ENCODE results near the gene ADPRM. TPM values are rescaled to one million over a fixed set of nuclear protein-coding genes. Genes with fewer than 3 reads are reported as not detected.

Gene ADPRM
- total RNA-seq, 1 experiment from 2014 or later: 2.4 TPM

DNA sequence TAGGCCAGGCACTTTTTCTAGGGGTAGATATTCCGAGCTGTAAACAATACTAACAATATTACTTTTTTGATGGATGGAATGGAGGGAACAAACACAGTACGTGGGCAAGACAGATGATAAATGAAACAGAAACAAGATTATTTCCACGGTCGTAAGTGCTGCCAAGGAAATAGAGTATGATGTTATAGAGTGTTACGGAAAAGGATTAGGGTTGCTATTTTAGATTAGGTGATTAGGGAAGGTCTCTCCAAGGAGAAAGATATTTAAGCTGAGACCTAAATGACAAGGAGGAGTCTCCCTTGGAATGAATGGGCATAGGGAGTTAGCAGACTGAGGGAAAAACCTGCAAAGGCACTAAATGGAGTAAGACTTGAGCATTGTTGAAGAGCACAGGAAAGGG is 8.3 kb downstream of the ADPRM start:
- BruUV-seq (replicated peaks): no TSS peak
- TF ChIP-seq, protein P1, sequence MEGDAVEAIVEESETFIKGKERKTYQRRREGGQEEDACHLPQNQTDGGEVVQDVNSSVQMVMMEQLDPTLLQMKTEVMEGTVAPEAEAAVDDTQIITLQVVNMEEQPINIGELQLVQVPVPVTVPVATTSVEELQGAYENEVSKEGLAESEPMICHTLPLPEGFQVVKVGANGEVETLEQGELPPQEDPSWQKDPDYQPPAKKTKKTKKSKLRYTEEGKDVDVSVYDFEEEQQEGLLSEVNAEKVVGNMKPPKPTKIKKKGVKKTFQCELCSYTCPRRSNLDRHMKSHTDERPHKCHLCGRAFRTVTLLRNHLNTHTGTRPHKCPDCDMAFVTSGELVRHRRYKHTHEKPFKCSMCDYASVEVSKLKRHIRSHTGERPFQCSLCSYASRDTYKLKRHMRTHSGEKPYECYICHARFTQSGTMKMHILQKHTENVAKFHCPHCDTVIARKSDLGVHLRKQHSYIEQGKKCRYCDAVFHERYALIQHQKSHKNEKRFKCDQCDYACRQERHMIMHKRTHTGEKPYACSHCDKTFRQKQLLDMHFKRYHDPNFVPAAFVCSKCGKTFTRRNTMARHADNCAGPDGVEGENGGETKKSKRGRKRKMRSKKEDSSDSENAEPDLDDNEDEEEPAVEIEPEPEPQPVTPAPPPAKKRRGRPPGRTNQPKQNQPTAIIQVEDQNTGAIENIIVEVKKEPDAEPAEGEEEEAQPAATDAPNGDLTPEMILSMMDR (IDR thresholded peaks at IDR 0.05): no peak
- no peak for TF ChIP-seq TCF7L2 (IDR thresholded peaks at IDR 0.05; ENCODE audit: low read depth, low read length)
- TF ChIP-seq SIN3A (IDR thresholded peaks at IDR 0.05; ENCODE audit: borderline replicate concordance, insufficient read depth, low read depth, low read length): no peak
- TF ChIP-seq, protein P2, sequence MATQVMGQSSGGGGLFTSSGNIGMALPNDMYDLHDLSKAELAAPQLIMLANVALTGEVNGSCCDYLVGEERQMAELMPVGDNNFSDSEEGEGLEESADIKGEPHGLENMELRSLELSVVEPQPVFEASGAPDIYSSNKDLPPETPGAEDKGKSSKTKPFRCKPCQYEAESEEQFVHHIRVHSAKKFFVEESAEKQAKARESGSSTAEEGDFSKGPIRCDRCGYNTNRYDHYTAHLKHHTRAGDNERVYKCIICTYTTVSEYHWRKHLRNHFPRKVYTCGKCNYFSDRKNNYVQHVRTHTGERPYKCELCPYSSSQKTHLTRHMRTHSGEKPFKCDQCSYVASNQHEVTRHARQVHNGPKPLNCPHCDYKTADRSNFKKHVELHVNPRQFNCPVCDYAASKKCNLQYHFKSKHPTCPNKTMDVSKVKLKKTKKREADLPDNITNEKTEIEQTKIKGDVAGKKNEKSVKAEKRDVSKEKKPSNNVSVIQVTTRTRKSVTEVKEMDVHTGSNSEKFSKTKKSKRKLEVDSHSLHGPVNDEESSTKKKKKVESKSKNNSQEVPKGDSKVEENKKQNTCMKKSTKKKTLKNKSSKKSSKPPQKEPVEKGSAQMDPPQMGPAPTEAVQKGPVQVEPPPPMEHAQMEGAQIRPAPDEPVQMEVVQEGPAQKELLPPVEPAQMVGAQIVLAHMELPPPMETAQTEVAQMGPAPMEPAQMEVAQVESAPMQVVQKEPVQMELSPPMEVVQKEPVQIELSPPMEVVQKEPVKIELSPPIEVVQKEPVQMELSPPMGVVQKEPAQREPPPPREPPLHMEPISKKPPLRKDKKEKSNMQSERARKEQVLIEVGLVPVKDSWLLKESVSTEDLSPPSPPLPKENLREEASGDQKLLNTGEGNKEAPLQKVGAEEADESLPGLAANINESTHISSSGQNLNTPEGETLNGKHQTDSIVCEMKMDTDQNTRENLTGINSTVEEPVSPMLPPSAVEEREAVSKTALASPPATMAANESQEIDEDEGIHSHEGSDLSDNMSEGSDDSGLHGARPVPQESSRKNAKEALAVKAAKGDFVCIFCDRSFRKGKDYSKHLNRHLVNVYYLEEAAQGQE (IDR thresholded peaks at IDR 0.05; ENCODE audit: insufficient read depth in 1 of 2, low read depth in 2 of 2, low read length in 1 of 2): no peak
- no peak for TF ChIP-seq POLR2AphosphoS5 (IDR thresholded peaks at IDR 0.05; ENCODE audit: low read depth, low read length)
- in situ Hi-C loops (cut with HindIII; ENCODE audit: low pct_unique_long_range_greater_than_20kb, low sequenced_read_pairs): no loop called here
- no peak overlapping the region for H3K4me3 ChIP-seq (ENCODE audit: low read depth in 2 of 2, low read length in 2 of 2)
- H3K4me1 ChIP-seq (ENCODE audit: control insufficient read depth, insufficient read depth, low read length): no peaks in the 10 kb centered on the region
- H3K27ac ChIP-seq (ENCODE audit: low read length): no peak overlapping the region
- POLR2A ChIA-PET: no interaction called here
- H3K36me3 ChIP-seq (ENCODE audit: control insufficient read depth, insufficient read depth, low read length): peaks cover 2% of the 10 kb centered on the region
- intact Hi-C loops (cut with micrococcal nuclease; ENCODE audit: unreplicated experiment): no loop called here
- ATAC-seq: no peak
- CTCF ChIA-PET: no interaction called here
- H3K9me3 ChIP-seq (ENCODE audit: control insufficient read depth, insufficient read depth, low read depth, low read length): no peaks in the 10 kb centered on the region
- no peak for DNase-seq (ENCODE audit: low read depth, low spot score)
- H3K27me3 ChIP-seq (ENCODE audit: control insufficient read depth, insufficient read depth, low read length): no peaks in the 10 kb centered on the region

DNA sequence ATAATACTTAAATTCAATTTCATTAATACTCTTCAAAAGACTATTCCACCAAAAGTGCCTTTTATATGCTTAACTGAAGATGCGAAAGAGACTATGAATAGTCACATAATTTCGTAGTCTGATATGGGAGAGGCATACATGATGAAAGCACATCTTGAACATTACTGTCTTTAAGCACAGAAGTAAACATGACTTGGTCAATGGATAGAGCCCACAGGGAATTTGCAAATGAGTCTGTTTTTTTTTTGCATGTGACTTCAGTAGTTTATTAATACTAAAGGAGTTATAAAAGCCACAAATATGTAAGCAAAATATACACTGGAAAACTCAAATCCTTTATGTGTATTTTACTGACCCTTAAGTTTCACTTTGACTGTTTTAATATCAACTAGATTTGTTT is 15.9 kb downstream of the ADPRM start:
- no peak for TF ChIP-seq SIN3A (IDR thresholded peaks at IDR 0.05; ENCODE audit: borderline replicate concordance, insufficient read depth, low read depth, low read length)
- TF ChIP-seq, protein P2 (IDR thresholded peaks at IDR 0.05; ENCODE audit: insufficient read depth in 1 of 2, low read depth in 2 of 2, low read length in 1 of 2): no peak
- TF ChIP-seq, protein P1 (IDR thresholded peaks at IDR 0.05): no peak
- TF ChIP-seq POLR2AphosphoS5 (IDR thresholded peaks at IDR 0.05; ENCODE audit: low read depth, low read length): no peak
- intact Hi-C loops (cut with micrococcal nuclease; ENCODE audit: unreplicated experiment) (no loop called here), in situ Hi-C loops (cut with HindIII; ENCODE audit: low pct_unique_long_range_greater_than_20kb, low sequenced_read_pairs) (no loop called here)
- Histone ChIP-seq H3K27me3 (ENCODE audit: control insufficient read depth, insufficient read depth, low read length) (no peaks in the 10 kb centered on the region), H3K36me3 (ENCODE audit: control insufficient read depth, insufficient read depth, low read length) (peaks cover 6% of the 10 kb centered on the region; the same call in 1 of the 2 replicates), H3K4me1 (ENCODE audit: control insufficient read depth, insufficient read depth, low read length) (no peaks in the 10 kb centered on the region), H3K27ac (ENCODE audit: low read length) (no peak overlapping the region), H3K4me3 (ENCODE audit: low read depth in 2 of 2, low read length in 2 of 2) (no peak overlapping the region), H3K9me3 (ENCODE audit: control insufficient read depth, insufficient read depth, low read depth, low read length) (no peaks in the 10 kb centered on the region)
- BruUV-seq (replicated peaks): no TSS peak
- ChIA-PET POLR2A (no interaction called here), CTCF (no interaction called here)
- no peak for ATAC-seq
- no peak for DNase-seq (ENCODE audit: low read depth, low spot score)

Data from Panc1 (cell line).